HL-60 (cell line): Measurements from ENCODE around the gene HOXC4.

Experiments
- POLR2AphosphoS5 ChIP-seq: IDR thresholded peaks from 2 replicates; pipeline ENCODE4 v1.6.1; 2012; ENCODE audit warnings: low read depth
- TF ChIP-seq, protein P1 (sequence below): IDR thresholded peaks from one replicate; pipeline ENCODE4 v1.5.1; 2011; ENCODE audit warnings: low read length, control low read depth, inconsistent platforms; ENCODE audit not compliant: insufficient read depth
- TF ChIP-seq, protein P2 (sequence below): IDR thresholded peaks from 2 replicates; pipeline ENCODE4 v1.6.1; 2012; ENCODE audit warnings: low read depth; ENCODE audit not compliant: insufficient replicate concordance

DNA sequence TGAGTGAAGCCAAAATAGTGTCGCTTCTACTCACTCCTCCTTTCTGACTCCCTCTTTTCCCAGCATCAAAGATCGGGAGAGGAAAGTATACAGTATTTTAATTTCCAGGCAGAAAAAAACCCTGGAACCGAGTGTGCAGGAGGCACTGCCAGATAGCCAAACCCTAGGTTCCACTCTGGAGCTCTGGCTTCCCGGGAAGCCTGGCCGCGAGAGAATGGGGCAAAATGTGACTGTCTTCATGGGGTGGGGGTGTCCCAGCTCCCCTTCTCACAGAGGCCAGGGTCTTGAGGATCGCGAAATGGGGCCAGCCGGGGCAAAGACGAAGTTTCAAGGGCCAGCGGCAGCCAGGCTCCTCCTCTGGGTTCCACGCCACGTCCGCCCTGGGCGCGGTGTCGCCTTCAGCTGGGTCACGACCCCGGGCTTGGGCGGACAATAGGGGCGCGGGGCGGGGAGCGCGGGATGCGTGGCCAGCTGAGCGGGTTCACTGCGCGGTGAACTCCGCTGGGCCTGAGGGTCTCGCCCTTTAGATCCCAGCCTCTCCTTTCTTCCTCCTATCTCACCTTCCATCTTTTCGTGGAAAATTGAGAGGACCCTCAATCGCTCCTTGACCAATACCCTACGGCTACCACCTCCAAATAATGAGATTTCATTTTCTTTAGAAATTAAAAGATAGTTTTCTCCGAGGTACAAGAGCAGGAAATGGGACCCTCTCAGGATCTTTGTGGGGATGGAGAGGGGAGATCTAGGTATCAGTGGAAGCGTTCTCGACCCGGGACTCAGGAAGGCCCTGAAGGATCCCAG is 6.7 kb downstream of the HOXC4 start:
- no peak for TF ChIP-seq POLR2AphosphoS5
- TF ChIP-seq, protein P1, sequence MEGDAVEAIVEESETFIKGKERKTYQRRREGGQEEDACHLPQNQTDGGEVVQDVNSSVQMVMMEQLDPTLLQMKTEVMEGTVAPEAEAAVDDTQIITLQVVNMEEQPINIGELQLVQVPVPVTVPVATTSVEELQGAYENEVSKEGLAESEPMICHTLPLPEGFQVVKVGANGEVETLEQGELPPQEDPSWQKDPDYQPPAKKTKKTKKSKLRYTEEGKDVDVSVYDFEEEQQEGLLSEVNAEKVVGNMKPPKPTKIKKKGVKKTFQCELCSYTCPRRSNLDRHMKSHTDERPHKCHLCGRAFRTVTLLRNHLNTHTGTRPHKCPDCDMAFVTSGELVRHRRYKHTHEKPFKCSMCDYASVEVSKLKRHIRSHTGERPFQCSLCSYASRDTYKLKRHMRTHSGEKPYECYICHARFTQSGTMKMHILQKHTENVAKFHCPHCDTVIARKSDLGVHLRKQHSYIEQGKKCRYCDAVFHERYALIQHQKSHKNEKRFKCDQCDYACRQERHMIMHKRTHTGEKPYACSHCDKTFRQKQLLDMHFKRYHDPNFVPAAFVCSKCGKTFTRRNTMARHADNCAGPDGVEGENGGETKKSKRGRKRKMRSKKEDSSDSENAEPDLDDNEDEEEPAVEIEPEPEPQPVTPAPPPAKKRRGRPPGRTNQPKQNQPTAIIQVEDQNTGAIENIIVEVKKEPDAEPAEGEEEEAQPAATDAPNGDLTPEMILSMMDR: no peak
- TF ChIP-seq, protein P2, sequence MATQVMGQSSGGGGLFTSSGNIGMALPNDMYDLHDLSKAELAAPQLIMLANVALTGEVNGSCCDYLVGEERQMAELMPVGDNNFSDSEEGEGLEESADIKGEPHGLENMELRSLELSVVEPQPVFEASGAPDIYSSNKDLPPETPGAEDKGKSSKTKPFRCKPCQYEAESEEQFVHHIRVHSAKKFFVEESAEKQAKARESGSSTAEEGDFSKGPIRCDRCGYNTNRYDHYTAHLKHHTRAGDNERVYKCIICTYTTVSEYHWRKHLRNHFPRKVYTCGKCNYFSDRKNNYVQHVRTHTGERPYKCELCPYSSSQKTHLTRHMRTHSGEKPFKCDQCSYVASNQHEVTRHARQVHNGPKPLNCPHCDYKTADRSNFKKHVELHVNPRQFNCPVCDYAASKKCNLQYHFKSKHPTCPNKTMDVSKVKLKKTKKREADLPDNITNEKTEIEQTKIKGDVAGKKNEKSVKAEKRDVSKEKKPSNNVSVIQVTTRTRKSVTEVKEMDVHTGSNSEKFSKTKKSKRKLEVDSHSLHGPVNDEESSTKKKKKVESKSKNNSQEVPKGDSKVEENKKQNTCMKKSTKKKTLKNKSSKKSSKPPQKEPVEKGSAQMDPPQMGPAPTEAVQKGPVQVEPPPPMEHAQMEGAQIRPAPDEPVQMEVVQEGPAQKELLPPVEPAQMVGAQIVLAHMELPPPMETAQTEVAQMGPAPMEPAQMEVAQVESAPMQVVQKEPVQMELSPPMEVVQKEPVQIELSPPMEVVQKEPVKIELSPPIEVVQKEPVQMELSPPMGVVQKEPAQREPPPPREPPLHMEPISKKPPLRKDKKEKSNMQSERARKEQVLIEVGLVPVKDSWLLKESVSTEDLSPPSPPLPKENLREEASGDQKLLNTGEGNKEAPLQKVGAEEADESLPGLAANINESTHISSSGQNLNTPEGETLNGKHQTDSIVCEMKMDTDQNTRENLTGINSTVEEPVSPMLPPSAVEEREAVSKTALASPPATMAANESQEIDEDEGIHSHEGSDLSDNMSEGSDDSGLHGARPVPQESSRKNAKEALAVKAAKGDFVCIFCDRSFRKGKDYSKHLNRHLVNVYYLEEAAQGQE: no peak
